ENCODE results near the gene MEF2D. TPM values are rescaled to one million over a fixed set of nuclear protein-coding genes. Genes with fewer than 3 reads are reported as not detected.

Gene MEF2D
- total RNA-seq, 2 experiments from 2014 or later, result 25.7 to 27.8 TPM

DNA sequence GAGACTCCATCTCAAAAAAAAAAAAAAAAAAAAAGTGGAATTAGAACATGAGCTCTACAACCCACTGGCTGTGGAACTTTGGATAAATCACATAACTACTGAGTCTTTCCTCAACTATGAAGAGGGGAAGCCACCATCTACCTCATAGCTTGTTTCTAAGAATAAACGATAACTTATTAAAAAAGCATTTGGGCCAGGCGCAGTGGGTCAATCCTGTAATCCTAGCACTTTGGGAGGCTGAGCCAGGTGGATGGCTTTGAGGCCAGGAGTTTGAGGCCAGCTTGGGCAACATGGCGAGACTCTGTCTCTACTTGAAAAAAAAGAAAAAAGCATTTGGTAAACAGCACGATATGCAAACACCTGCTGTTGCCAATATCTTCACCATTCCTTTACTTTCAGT lies 31.8 kb upstream of the MEF2D start:
- no peaks in the 10 kb centered on the region for H3K36me3 Mint-ChIP-seq
- no peaks in the 10 kb centered on the region for H3K9me3 Mint-ChIP-seq
- DNase-seq, result no peak
- no peak overlapping the region for H3K4me3 Mint-ChIP-seq
- peaks cover 11% of the 10 kb centered on the region for H3K4me1 Mint-ChIP-seq
- H3K27me3 Mint-ChIP-seq, result no peaks in the 10 kb centered on the region
- H3K27ac Mint-ChIP-seq, result no peak overlapping the region

DNA sequence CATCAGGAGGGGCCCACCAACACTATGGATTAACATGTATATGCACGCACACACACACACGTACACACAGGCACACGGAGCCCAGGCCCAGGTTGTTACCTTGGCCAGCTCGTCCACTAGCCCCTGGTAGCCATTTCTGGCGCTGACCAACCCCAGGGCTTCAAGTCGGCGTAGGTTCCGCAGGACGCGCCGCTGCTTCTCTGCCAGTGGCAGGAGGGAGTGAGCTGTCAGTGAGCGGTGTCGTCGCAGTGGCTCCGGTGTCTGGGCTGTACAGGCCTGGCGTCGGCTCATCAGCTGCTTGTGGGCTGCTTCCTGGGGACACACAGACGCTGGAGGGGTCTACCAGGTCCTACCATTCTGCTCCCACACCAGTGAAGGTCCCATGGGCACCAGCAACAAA lies 29.4 kb upstream of the MEF2D start:
- peaks cover 22% of the 10 kb centered on the region for H3K4me1 Mint-ChIP-seq
- H3K27me3 Mint-ChIP-seq, result no peaks in the 10 kb centered on the region
- H3K9me3 Mint-ChIP-seq, result no peaks in the 10 kb centered on the region
- H3K27ac Mint-ChIP-seq, result no peak overlapping the region
- H3K4me3 Mint-ChIP-seq, result no peak overlapping the region
- DNase-seq, result no peak
- peaks cover 4% of the 10 kb centered on the region for H3K36me3 Mint-ChIP-seq

DNA sequence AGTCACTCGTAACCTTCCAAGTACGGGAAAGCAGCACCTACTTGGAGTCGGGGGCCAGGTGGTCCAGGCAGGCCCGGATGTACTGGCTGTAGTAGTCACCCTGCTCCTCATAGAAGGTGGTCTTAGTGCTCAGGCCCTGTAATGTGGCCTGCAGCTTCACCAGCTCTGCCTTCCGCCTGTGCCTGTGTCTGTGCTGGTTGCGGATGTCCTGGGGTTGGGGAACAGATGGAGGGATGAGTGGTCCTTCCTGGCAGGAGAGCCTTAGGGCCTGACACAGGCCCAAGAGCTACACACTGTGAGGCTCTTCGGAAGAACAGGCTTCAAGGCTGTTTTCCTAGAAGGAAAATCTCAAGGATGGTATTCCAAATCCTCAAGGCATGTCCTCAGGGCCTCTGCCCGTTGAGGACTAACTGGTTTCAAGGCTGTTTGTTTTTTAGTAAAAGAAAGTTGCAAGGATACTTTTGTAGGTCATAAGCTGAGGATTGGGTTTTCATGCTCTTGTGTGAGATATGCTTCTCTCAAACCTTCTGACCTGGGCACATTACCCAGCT lies 28.4 kb upstream of the MEF2D start:
- H3K9me3 Mint-ChIP-seq, result no peaks in the 10 kb centered on the region
- peaks cover 32% of the 10 kb centered on the region for H3K4me1 Mint-ChIP-seq
- no peak overlapping the region for H3K4me3 Mint-ChIP-seq
- no peak for DNase-seq
- no peaks in the 10 kb centered on the region for H3K27me3 Mint-ChIP-seq
- H3K36me3 Mint-ChIP-seq, result peaks cover 4% of the 10 kb centered on the region
- H3K27ac Mint-ChIP-seq, result no peak overlapping the region

DNA sequence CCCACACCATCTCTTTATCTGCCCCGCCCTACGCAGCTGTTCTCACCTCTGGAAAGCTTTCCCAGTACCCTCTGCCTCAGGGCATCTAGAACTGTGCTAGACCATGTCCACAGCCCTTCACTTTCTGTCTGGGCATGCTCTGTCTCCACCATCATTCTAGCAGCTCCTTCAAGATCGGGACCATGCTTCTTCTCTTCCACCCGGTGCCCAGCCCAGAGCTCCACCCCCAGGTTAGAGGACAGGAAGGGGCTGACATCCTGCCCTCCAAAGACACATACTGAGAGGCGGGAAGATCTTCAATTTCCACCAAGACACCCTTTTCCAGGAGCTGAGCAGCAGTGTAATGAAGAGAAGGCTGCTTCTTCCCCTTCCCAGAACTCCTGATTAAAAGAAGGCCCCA lies 27.7 kb upstream of the MEF2D start:
- no peak for DNase-seq
- Mint-ChIP-seq H3K36me3 (peaks cover 4% of the 10 kb centered on the region), H3K27me3 (no peaks in the 10 kb centered on the region), H3K4me1 (peaks cover 35% of the 10 kb centered on the region), H3K4me3 (peak overlapping the region; percentile 30), H3K9me3 (no peaks in the 10 kb centered on the region), H3K27ac (no peak overlapping the region)

DNA sequence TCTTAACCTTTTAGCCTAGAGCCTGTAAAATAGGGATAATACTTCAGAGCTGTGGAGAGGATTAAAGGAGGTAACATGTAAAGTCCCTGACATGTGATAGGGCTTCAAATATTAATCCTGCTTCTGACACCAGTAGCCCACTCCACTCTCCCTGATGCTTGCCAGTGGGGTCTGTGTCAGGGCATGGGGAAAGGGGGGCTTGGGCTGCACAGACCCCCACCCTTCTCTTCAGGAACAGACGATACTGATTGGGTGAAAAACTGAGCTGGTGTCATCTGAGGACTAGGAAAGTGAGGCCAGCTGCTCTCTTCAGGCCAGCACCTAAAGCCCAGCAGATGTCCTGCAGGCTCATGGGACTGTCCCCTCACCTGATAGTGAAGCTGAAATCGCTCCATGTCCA lies 27.0 kb upstream of the MEF2D start:
- Mint-ChIP-seq H3K27ac (no peak overlapping the region), H3K36me3 (peaks cover 4% of the 10 kb centered on the region), H3K27me3 (no peaks in the 10 kb centered on the region), H3K4me1 (peaks cover 35% of the 10 kb centered on the region), H3K9me3 (no peaks in the 10 kb centered on the region), H3K4me3 (no peak overlapping the region)
- no peak for DNase-seq

DNA sequence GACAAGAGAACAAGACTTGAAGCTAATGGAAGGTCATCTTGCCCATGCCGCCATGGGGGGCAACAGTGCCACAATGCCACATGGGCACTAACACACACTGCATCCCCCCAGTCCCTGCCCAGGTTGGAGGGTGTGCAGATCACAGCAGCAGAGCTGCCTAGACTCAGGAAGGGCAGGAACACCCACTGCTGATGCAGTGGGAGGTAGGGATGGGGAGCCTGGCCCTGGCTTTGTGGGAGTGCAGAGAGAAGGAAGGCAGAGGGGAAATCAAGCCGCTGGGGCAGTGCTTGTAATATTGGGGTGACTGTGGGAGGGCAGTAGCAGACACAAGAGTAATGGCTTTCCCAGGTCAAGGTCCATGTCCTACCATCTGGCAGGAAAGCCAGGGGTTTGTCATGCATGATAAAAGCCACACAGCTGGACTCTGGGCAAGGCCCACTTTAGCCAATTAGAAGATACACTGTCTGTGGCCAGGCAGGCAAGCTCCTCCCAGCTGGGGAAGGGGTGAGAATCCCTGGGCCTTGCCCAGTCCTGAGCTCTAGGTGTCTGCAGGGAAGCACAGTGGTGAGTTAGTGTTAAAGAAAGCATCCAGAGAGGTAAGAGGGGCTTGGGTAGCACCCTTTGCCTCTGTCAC lies 25.4 kb upstream of the MEF2D start:
- Mint-ChIP-seq H3K4me1 (peaks cover 35% of the 10 kb centered on the region), H3K27me3 (no peaks in the 10 kb centered on the region)

DNA sequence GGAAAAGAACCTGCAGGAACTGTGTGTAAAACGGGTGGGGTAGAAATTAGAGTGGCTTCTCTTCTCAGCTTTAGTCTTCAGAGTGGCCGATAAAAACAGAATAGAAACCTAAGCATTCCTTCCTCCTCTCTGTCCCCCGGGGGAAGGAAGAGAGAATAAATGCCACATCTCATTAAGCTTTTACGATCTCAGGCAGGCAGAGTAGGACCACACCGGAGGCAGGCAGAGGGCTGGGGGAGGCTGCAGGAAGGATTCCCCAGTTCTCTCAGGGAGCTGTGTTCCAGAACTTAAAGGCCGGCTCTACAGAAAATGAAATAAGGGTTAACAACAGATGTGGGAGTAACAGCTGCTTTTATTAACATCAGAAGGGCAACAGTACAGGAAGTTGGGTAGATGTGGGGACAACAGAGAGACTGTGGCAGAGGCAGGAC lies 24.5 kb upstream of the MEF2D start:
- H3K36me3 Mint-ChIP-seq, result peaks cover 4% of the 10 kb centered on the region
- H3K4me1 Mint-ChIP-seq, result peaks cover 35% of the 10 kb centered on the region
- peak overlapping the region; percentile 84 for H3K27ac Mint-ChIP-seq
- DNase-seq, result no peak
- H3K27me3 Mint-ChIP-seq, result no peaks in the 10 kb centered on the region
- peak overlapping the region; percentile 62 for H3K4me3 Mint-ChIP-seq
- no peaks in the 10 kb centered on the region for H3K9me3 Mint-ChIP-seq

More for the DNA sequence above, 25.4 kb upstream of the MEF2D start:
- H3K27ac Mint-ChIP-seq, result no peak overlapping the region
- H3K4me3 Mint-ChIP-seq, result no peak overlapping the region
- H3K36me3 Mint-ChIP-seq, result peaks cover 4% of the 10 kb centered on the region
- no peak for DNase-seq
- no peaks in the 10 kb centered on the region for H3K9me3 Mint-ChIP-seq

DNA sequence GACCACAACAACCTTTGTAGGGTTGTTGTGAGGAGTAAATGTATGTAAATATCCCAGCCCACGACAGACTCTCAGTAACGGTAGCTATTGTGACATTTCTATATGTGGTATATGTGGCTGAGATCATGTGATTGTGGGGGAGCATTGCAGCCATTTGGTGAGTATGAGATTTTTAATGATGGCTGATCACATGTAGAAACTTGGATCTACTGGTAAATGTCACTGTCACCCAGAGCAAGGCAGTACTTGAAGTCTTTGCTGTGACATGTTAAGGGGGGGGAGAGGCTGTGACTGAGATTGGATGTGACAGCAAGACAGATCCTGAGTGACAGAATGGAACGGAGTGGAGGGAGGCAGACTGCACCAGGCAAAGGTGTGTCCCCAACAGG lies 23.9 kb upstream of the MEF2D start:
- Mint-ChIP-seq H3K36me3 (peaks cover 4% of the 10 kb centered on the region), H3K4me1 (peaks cover 35% of the 10 kb centered on the region), H3K4me3 (peak overlapping the region; percentile 62), H3K9me3 (no peaks in the 10 kb centered on the region), H3K27me3 (no peaks in the 10 kb centered on the region), H3K27ac (peak overlapping the region; percentile 84)
- DNase-seq, result peak; percentile 26

DNA sequence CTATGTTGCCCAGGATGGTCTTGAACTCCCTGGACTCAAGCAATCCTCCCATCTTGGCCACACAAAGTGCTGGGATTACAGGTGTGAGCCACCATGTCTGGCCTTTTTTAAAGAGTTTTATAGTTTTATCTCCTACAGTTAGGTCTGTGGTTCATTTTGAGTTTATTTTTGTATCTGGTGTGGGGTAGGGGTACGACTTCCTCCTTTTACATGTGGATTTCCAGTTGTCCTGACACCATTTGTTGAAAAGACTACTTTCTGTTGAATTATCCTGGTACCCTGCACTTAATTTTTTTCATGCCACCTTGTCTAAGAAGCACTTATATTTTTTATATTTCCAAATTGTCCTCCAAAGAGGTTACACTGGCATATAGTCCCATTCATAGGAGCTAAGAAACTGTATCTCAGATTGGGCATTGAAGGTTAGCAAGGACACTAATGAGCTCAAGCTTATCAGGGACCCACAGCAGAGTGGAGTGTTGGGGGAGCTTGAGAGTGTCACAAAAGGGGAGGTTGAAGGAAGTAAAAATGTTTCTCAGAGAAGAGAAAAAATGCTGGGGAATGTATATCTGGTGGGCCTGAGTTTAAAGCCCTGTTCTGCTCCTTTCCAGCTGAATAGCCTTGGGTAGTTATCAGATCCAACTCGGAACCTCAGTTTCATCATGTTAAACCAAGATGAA lies 23.4 kb upstream of the MEF2D start:
- Mint-ChIP-seq H3K9me3 (no peaks in the 10 kb centered on the region), H3K36me3 (peaks cover 4% of the 10 kb centered on the region), H3K27ac (peak overlapping the region; percentile 84), H3K27me3 (no peaks in the 10 kb centered on the region), H3K4me1 (peaks cover 35% of the 10 kb centered on the region), H3K4me3 (peak overlapping the region; percentile 62)
- DNase-seq, result no peak

DNA sequence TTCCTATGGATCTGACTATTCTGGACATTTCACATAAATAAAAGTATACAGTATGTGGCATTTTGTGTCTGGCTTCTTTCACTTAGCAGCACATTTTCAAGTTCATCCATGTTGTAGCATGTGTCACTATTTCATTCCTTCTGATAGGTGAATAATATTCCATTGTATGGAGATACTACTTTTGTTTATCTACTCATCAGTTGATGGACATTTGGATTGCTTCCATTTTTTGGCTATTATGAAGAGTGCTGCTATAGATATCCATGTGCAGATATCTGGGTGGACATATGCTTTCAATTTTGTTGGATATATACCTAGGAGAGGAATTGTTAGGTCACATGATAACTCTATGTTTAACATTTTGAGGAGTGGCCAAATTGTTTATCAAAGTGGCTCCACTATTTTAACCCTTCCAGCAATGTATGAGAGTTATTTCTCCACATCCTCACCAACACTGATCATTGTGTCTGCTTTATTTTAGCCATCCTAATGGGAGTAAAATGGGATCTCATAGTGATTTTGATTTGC lies 21.9 kb upstream of the MEF2D start:
- Mint-ChIP-seq H3K9me3 (no peaks in the 10 kb centered on the region), H3K27me3 (no peaks in the 10 kb centered on the region), H3K36me3 (peaks cover 4% of the 10 kb centered on the region), H3K4me3 (no peak overlapping the region), H3K27ac (no peak overlapping the region), H3K4me1 (peaks cover 24% of the 10 kb centered on the region)
- no peak for DNase-seq

DNA sequence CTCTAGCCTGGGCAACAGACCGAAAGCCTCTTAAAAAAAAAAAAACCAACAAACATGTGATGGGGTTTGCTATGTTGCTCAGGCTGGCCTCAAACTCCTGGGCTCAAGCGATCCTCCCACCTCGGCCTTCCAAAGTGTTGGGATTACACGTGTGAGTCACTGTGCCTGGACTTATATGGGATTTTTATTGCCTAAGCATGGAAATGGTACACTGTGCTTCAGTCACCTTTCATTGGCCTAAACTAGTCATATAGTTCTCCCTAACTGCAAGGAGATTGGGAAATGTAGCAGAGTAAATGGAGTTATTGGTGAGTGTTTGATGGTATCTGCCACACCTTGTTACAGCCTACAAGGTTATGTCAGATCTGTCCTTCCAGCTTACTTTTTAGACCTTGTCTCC lies 17.2 kb upstream of the MEF2D start:
- H3K27ac Mint-ChIP-seq, result no peak overlapping the region
- H3K27me3 Mint-ChIP-seq, result no peaks in the 10 kb centered on the region
- H3K4me3 Mint-ChIP-seq, result no peak overlapping the region

DNA sequence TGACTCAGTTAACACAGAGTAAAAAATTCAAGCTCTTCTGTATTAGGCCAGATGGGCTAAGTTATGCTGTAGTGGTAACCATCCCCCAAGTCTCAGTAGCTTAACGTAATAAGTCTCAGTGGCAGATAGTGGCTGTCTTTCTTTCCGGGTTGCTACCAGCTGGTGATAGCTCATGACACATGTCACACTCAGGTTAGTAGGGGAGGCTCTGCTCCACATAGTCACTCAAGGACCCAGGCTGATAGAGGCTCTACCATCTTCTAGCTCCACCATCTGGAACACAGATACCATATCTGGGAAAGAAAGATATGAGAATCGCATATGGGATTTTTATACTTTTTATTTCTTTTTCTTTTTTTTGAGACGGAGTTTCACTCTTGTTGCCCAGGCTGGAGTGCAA lies 16.2 kb upstream of the MEF2D start:
- Mint-ChIP-seq H3K4me1 (peaks cover under 1% of the 10 kb centered on the region), H3K27ac (no peak overlapping the region), H3K9me3 (no peaks in the 10 kb centered on the region), H3K4me3 (no peak overlapping the region), H3K27me3 (no peaks in the 10 kb centered on the region), H3K36me3 (no peaks in the 10 kb centered on the region)
- no peak for DNase-seq

More for the DNA sequence above, 17.2 kb upstream of the MEF2D start:
- Mint-ChIP-seq H3K36me3 (no peaks in the 10 kb centered on the region), H3K9me3 (no peaks in the 10 kb centered on the region), H3K4me1 (no peaks in the 10 kb centered on the region)
- DNase-seq, result no peak

DNA sequence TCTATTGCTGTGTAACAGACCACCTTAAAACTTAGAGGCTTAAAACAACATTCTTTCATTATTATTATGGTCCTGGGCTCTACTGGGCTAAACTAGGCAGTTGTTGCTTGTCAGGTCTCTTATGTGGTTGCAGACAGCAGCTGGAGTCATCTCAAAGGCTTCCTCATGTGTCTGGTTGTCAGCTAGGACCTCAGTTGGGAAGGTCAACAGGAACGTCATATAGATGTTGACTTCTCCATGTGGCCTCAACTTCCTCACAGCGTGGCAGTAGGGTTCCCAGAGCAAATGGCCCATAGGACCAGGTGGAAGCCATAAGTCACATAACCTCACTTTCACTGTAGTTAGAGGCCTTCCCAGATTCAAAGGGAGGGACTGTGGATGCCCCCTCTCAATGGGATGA lies 15.4 kb upstream of the MEF2D start:
- Mint-ChIP-seq H3K27me3 (no peaks in the 10 kb centered on the region), H3K9me3 (no peaks in the 10 kb centered on the region), H3K4me1 (peaks cover 3% of the 10 kb centered on the region), H3K36me3 (no peaks in the 10 kb centered on the region), H3K27ac (no peak overlapping the region), H3K4me3 (no peak overlapping the region)
- no peak for DNase-seq

DNA sequence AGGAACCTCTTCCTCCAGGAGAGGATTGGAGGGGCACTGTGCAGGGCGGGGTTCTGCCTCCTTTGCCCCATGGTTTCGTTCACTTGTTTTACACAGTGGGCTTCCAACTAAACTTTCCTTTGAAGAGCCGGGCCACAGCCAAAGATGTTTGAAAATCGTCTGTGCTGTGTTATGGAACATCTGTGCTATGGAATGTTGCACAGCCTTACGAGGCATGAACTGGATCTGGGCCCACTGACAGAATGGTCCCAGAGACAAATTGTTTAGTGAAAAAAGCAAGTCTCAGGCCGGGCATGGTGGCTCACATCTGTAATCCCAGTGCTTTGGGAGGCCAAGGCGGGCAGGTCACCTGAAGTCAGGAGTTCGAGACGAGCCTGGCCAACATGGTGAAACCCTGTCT lies 12.6 kb upstream of the MEF2D start:
- no peaks in the 10 kb centered on the region for H3K9me3 Mint-ChIP-seq
- H3K36me3 Mint-ChIP-seq, result no peaks in the 10 kb centered on the region
- no peak overlapping the region for H3K4me3 Mint-ChIP-seq
- H3K27ac Mint-ChIP-seq, result no peak overlapping the region
- DNase-seq, result no peak
- H3K27me3 Mint-ChIP-seq, result no peaks in the 10 kb centered on the region
- H3K4me1 Mint-ChIP-seq, result peaks cover 9% of the 10 kb centered on the region

DNA sequence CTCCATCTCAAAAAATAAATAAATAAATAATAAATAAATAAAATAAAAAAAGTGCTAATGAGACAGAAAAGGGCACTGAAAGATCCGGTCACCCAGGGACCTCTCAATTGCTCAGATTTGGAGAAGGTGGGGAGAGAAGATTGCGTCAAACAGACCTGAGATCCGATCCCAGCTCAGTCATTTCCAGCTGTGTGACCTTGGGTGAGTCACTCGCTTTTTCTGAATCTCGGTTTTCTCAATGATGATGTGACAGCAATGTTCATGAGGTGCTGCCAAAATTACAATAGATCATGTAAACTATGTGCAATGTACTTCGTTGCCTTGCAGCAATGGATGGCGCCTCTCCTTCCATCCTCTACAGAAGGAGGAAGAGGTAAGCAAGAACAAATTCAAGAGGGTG lies 11.1 kb upstream of the MEF2D start:
- no peaks in the 10 kb centered on the region for H3K27me3 Mint-ChIP-seq
- no peaks in the 10 kb centered on the region for H3K9me3 Mint-ChIP-seq
- H3K4me3 Mint-ChIP-seq, result no peak overlapping the region
- DNase-seq, result no peak
- H3K4me1 Mint-ChIP-seq, result peaks cover 20% of the 10 kb centered on the region
- no peaks in the 10 kb centered on the region for H3K36me3 Mint-ChIP-seq
- H3K27ac Mint-ChIP-seq, result no peak overlapping the region

DNA sequence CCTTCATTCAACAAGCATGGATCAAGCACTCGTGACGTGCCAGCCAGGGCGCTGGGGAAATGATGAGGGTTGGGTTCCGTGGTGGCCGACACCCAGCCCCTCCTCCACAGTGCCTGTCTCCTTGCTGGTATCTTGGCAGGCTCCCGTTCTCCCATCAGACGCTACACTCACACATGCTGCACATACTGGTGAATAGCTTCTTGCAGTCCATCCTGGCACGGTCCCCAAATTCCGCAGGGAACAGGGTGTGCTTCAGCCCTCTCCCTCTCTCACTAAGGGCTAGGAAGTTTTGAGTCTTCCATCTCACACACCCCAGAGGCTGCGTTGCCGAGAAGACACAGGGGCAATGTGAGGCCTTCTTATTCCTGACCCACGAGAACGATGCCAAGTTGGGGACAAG lies 10.1 kb upstream of the MEF2D start:
- Mint-ChIP-seq H3K4me3 (no peak overlapping the region), H3K27me3 (no peaks in the 10 kb centered on the region), H3K27ac (no peak overlapping the region), H3K36me3 (peaks cover under 1% of the 10 kb centered on the region), H3K4me1 (peaks cover 29% of the 10 kb centered on the region), H3K9me3 (peaks cover under 1% of the 10 kb centered on the region)
- no peak for DNase-seq
